ENCODE measurements around the gene MMP27. TPM values are rescaled to one million over a fixed set of nuclear protein-coding genes. Genes with fewer than 3 reads are reported as not detected.

MMP27 gene
- total RNA-seq, 2 donors from 2014 or later: not detected

- H3K9me3 ChIP-seq: no peaks in the 10 kb centered on the region
These were observed 19.4 kb upstream of the MMP27 start, which contains the start of gene MMP8 for GRCh38 chr11:102724904-102725500. TSS of gene MMP8 (minus strand) at chr11:102724954. CDS start at chr11:102724855, 99 bp downstream.

DNA sequence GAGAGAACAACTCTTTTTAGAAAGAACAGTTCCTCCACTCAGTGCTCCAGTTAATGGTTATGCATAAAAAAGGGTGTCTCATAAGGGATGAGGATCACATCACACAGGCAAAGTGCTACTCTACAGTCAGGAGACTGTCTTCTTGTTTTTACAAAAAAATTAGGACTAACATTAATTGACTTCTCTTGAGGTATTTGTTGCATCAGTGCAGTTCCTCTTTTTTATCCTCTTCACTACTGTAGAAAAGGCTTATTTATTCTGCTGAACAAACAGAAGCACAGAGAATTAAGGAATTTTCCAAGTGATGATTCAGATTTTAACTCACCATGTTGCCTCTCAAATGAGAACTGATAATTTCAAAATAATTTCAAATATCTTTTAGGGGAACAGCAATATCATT, 17.3 kb upstream of the MMP27 start:
- Histone ChIP-seq H3K4me3 (no peak overlapping the region), H3K4me1 (no peaks in the 10 kb centered on the region), H3K9me3 (no peaks in the 10 kb centered on the region), H3K27ac (no peak overlapping the region), H3K36me3 (replicated peaks in 1 of 2; ENCODE audit: insufficient read depth in 1 of 2, low read depth in 2 of 2) (no peaks in the 10 kb centered on the region), H3K27me3 (no peaks in the 10 kb centered on the region)
- intact Hi-C loops (cut with DNase I): no loop called here
- no peak for TF ChIP-seq POLR2A (IDR thresholded peaks at IDR 0.05)
- TF ChIP-seq, protein P1, sequence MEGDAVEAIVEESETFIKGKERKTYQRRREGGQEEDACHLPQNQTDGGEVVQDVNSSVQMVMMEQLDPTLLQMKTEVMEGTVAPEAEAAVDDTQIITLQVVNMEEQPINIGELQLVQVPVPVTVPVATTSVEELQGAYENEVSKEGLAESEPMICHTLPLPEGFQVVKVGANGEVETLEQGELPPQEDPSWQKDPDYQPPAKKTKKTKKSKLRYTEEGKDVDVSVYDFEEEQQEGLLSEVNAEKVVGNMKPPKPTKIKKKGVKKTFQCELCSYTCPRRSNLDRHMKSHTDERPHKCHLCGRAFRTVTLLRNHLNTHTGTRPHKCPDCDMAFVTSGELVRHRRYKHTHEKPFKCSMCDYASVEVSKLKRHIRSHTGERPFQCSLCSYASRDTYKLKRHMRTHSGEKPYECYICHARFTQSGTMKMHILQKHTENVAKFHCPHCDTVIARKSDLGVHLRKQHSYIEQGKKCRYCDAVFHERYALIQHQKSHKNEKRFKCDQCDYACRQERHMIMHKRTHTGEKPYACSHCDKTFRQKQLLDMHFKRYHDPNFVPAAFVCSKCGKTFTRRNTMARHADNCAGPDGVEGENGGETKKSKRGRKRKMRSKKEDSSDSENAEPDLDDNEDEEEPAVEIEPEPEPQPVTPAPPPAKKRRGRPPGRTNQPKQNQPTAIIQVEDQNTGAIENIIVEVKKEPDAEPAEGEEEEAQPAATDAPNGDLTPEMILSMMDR (IDR thresholded peaks at IDR 0.05): no peak
- ATAC-seq: no peak
- DNase-seq: no peak

More at GRCh38 chr11:102724904-102725500, 19.4 kb upstream of the MMP27 start, which contains the start of gene MMP8:
- DNase-seq (no peak), ATAC-seq (no peak)
- 37 to 42% methylated on average over 2 of the region's 2 CpGs for WGBS, 2 donors
- H3K36me3 ChIP-seq (replicated peaks in 1 of 2; ENCODE audit: insufficient read depth in 1 of 2, low read depth in 2 of 2): no peaks in the 10 kb centered on the region
- no peak within 1 kb of the TSS for H3K4me3 ChIP-seq
- no peaks in the 10 kb centered on the region for H3K27me3 ChIP-seq
- no peaks in the 10 kb centered on the region for H3K4me1 ChIP-seq
- H3K27ac ChIP-seq: no peak within 1 kb of the TSS
- intact Hi-C loops (cut with DNase I): no loop called here
- no peak for TF ChIP-seq POLR2A (IDR thresholded peaks at IDR 0.05)
- TF ChIP-seq, protein P1 (IDR thresholded peaks at IDR 0.05): no peak

GRCh38 chr11:102719620-102720277, 14.2 kb upstream of the MMP27 start:
- DNase-seq (no peak), ATAC-seq (no peak)
- Histone ChIP-seq H3K9me3 (no peaks in the 10 kb centered on the region), H3K4me3 (no peak overlapping the region), H3K36me3 (replicated peaks in 1 of 2; ENCODE audit: insufficient read depth in 1 of 2, low read depth in 2 of 2) (no peaks in the 10 kb centered on the region), H3K27ac (no peak overlapping the region), H3K27me3 (no peaks in the 10 kb centered on the region), H3K4me1 (no peaks in the 10 kb centered on the region)
- WGBS, 2 donors: 50 to 55% methylated on average over 4 of the region's 4 CpGs
- no peak for TF ChIP-seq POLR2A (IDR thresholded peaks at IDR 0.05)
- TF ChIP-seq, protein P1 (IDR thresholded peaks at IDR 0.05): no peak
- intact Hi-C loops (cut with DNase I): no loop called here

DNA sequence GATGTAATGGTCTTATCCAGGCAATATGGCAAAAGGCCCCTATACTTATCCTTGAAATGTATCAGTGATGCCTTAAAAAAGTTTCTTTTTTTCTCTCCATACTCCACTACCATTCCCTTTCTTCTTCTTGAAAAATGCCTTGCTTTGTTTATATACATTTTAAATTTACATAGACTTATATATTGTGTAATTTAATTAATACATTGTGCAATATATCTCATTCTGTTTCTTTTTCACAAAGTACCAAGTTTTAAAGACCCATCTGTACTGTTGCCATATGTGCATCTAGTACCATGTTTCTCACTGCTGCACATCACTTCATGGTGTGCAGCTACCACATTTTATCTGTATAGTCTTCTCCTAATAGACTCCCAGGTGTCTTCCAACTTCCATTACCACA, 11.7 kb upstream of the MMP27 start:
- no peak overlapping the region for H3K4me3 ChIP-seq
- ATAC-seq: no peak
- no peaks in the 10 kb centered on the region for H3K4me1 ChIP-seq
- intact Hi-C loops (cut with DNase I): no loop called here
- no peaks in the 10 kb centered on the region for H3K27me3 ChIP-seq
- H3K36me3 ChIP-seq (replicated peaks in 1 of 2; ENCODE audit: insufficient read depth in 1 of 2, low read depth in 2 of 2): no peaks in the 10 kb centered on the region
- DNase-seq: no peak
- H3K27ac ChIP-seq: no peak overlapping the region
- no peaks in the 10 kb centered on the region for H3K9me3 ChIP-seq
- TF ChIP-seq, protein P1 (IDR thresholded peaks at IDR 0.05): no peak
- TF ChIP-seq POLR2A (IDR thresholded peaks at IDR 0.05): no peak

DNA sequence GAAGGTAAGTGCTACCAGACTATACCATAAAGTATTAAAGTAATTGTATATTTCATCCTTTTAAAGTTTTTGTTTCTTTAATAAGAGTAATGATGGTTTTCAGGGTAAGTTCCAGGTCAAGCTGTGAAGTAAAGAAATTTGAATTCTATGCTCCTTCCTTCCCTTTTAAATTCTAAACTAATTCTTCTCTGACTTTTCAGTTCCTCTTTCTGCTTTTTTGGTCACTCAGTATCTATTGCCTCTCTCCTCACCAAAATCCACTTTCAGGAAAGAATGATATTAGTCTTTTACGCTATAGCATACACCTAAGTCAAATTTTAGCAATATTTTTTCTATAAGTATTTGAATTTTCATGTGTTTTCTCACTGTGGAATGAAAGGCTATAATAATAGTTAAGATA, 11.0 kb upstream of the MMP27 start:
- H3K27me3 ChIP-seq: no peaks in the 10 kb centered on the region
- no peaks in the 10 kb centered on the region for H3K36me3 ChIP-seq (replicated peaks in 1 of 2; ENCODE audit: insufficient read depth in 1 of 2, low read depth in 2 of 2)
- ATAC-seq (no peak), DNase-seq (no peak)
- H3K9me3 ChIP-seq: no peaks in the 10 kb centered on the region
- 67 to 73% methylated on average over 1 of the region's 1 CpG for WGBS, 2 donors
- intact Hi-C loops (cut with DNase I): no loop called here
- no peaks in the 10 kb centered on the region for H3K4me1 ChIP-seq
- no peak overlapping the region for H3K27ac ChIP-seq
- no peak overlapping the region for H3K4me3 ChIP-seq
- TF ChIP-seq, protein P1 (IDR thresholded peaks at IDR 0.05): no peak
- no peak for TF ChIP-seq POLR2A (IDR thresholded peaks at IDR 0.05)
